ENCODE measurements around the gene POLDIP3. TPM values are rescaled to one million over a fixed set of nuclear protein-coding genes. Genes with fewer than 3 reads are reported as not detected.

Gene POLDIP3
- 53.0 TPM for polyA plus RNA-seq (2013, experiment 1 of 2)
- 51.9 TPM for polyA plus RNA-seq (2013, experiment 2 of 2)

- H3K9ac ChIP-seq (ENCODE audit: low read depth, low read length) = peak within 1 kb of the TSS; percentile 94
- peak within 1 kb of the TSS; percentile 98 for H3K27ac ChIP-seq (ENCODE audit: low read depth, low read length)
- whole genome bisulfite sequencing = under 1% methylated on average over 84 of the region's 85 CpGs
- H3K27me3 ChIP-seq (ENCODE audit: insufficient read depth, low read length) = no peaks in the 10 kb centered on the region
- peaks cover 12% of the 10 kb centered on the region for H3K4me1 ChIP-seq (ENCODE audit: insufficient read depth, low read length)
- H3K9me3 ChIP-seq (ENCODE audit: insufficient read depth, low read depth, low read length) = no peaks in the 10 kb centered on the region
- peak within 1 kb of the TSS; percentile 95 for H3K4me3 ChIP-seq (ENCODE audit: low read length)
- H3K36me3 ChIP-seq (ENCODE audit: insufficient read depth, low read length) = peaks cover 30% of the 10 kb centered on the region
Observed at GRCh38 chr22:42614312-42615091, at the start of gene POLDIP3. POLDIP3 (minus strand) TSS chr22:42614883; CDS start chr22:42614857, 26 bp downstream.

GRCh38 chr22:42661985-42662831 is 47.5 kb upstream of the POLDIP3 start:
- Histone ChIP-seq H3K36me3 (ENCODE audit: insufficient read depth, low read length) (no peaks in the 10 kb centered on the region), H3K4me3 (ENCODE audit: low read length) (peak overlapping the region; percentile 62), H3K9me3 (ENCODE audit: insufficient read depth, low read depth, low read length) (no peaks in the 10 kb centered on the region), H3K9ac (ENCODE audit: low read depth, low read length) (no peak overlapping the region; the same call in 1 of the 2 replicates), H3K4me1 (ENCODE audit: insufficient read depth, low read length) (no peaks in the 10 kb centered on the region), H3K27me3 (ENCODE audit: insufficient read depth, low read length) (peaks cover 21% of the 10 kb centered on the region), H3K27ac (ENCODE audit: low read depth, low read length) (no peak overlapping the region)
- WGBS = 6% methylated on average over 68 of the region's 68 CpGs

GRCh38 chr22:42656578-42656977 is 41.9 kb upstream of the POLDIP3 start:
- WGBS = 96% methylated on average over 8 of the region's 8 CpGs
- H3K27ac ChIP-seq (ENCODE audit: low read depth, low read length) = no peak overlapping the region
- no peaks in the 10 kb centered on the region for H3K4me1 ChIP-seq (ENCODE audit: insufficient read depth, low read length)
- no peak overlapping the region for H3K4me3 ChIP-seq (ENCODE audit: low read length)
- H3K27me3 ChIP-seq (ENCODE audit: insufficient read depth, low read length) = no peaks in the 10 kb centered on the region
- H3K9ac ChIP-seq (ENCODE audit: low read depth, low read length) = no peak overlapping the region
- no peaks in the 10 kb centered on the region for H3K9me3 ChIP-seq (ENCODE audit: insufficient read depth, low read depth, low read length)
- H3K36me3 ChIP-seq (ENCODE audit: insufficient read depth, low read length) = no peaks in the 10 kb centered on the region

GRCh38 chr22:42655693-42656092 is 41.0 kb upstream of the POLDIP3 start:
- 74% methylated on average over 9 of the region's 9 CpGs for WGBS
- Histone ChIP-seq H3K4me3 (ENCODE audit: low read length) (no peak overlapping the region), H3K9ac (ENCODE audit: low read depth, low read length) (no peak overlapping the region), H3K27me3 (ENCODE audit: insufficient read depth, low read length) (no peaks in the 10 kb centered on the region), H3K36me3 (ENCODE audit: insufficient read depth, low read length) (no peaks in the 10 kb centered on the region), H3K9me3 (ENCODE audit: insufficient read depth, low read depth, low read length) (no peaks in the 10 kb centered on the region), H3K4me1 (ENCODE audit: insufficient read depth, low read length) (no peaks in the 10 kb centered on the region), H3K27ac (ENCODE audit: low read depth, low read length) (no peak overlapping the region)

GRCh38 chr22:42654436-42655073 is 39.9 kb upstream of the POLDIP3 start:
- no peak overlapping the region for H3K27ac ChIP-seq (ENCODE audit: low read depth, low read length)
- 95% methylated on average over 7 of the region's 7 CpGs for WGBS
- H3K9me3 ChIP-seq (ENCODE audit: insufficient read depth, low read depth, low read length) = no peaks in the 10 kb centered on the region
- H3K36me3 ChIP-seq (ENCODE audit: insufficient read depth, low read length) = no peaks in the 10 kb centered on the region
- H3K9ac ChIP-seq (ENCODE audit: low read depth, low read length) = no peak overlapping the region
- no peak overlapping the region for H3K4me3 ChIP-seq (ENCODE audit: low read length)
- no peaks in the 10 kb centered on the region for H3K4me1 ChIP-seq (ENCODE audit: insufficient read depth, low read length)
- H3K27me3 ChIP-seq (ENCODE audit: insufficient read depth, low read length) = no peaks in the 10 kb centered on the region

- 97% methylated on average over 2 of the region's 4 CpGs for WGBS
- H3K4me3 ChIP-seq (ENCODE audit: low read length) = no peak overlapping the region
- H3K9ac ChIP-seq (ENCODE audit: low read depth, low read length) = no peak overlapping the region
Observed at GRCh38 chr22:42653999-42654398, 39.3 kb upstream of the POLDIP3 start.

GRCh38 chr22:42651134-42651533 is 36.5 kb upstream of the POLDIP3 start:
- peaks cover 6% of the 10 kb centered on the region; the same call in 1 of the 2 replicates for H3K4me1 ChIP-seq (ENCODE audit: insufficient read depth, low read length)
- H3K36me3 ChIP-seq (ENCODE audit: insufficient read depth, low read length) = no peaks in the 10 kb centered on the region
- H3K4me3 ChIP-seq (ENCODE audit: low read length) = no peak overlapping the region
- H3K9ac ChIP-seq (ENCODE audit: low read depth, low read length) = no peak overlapping the region
- no peaks in the 10 kb centered on the region for H3K27me3 ChIP-seq (ENCODE audit: insufficient read depth, low read length)
- 85% methylated on average over 5 of the region's 7 CpGs for WGBS
- no peaks in the 10 kb centered on the region for H3K9me3 ChIP-seq (ENCODE audit: insufficient read depth, low read depth, low read length)
- no peak overlapping the region for H3K27ac ChIP-seq (ENCODE audit: low read depth, low read length)

More at GRCh38 chr22:42653999-42654398, 39.3 kb upstream of the POLDIP3 start:
- Histone ChIP-seq H3K27me3 (ENCODE audit: insufficient read depth, low read length) (no peaks in the 10 kb centered on the region), H3K27ac (ENCODE audit: low read depth, low read length) (no peak overlapping the region), H3K9me3 (ENCODE audit: insufficient read depth, low read depth, low read length) (no peaks in the 10 kb centered on the region), H3K36me3 (ENCODE audit: insufficient read depth, low read length) (no peaks in the 10 kb centered on the region), H3K4me1 (ENCODE audit: insufficient read depth, low read length) (no peaks in the 10 kb centered on the region)

GRCh38 chr22:42649246-42650099 is 34.8 kb upstream of the POLDIP3 start, which contains the start of gene CYB5R3:
CYB5R3 (minus strand) TSS chr22:42649392; CDS start chr22:42649315, 77 bp downstream.
- Histone ChIP-seq H3K27ac (ENCODE audit: low read depth, low read length) (peak within 1 kb of the TSS; percentile 85), H3K9ac (ENCODE audit: low read depth, low read length) (peak within 1 kb of the TSS; percentile 88), H3K27me3 (ENCODE audit: insufficient read depth, low read length) (no peaks in the 10 kb centered on the region), H3K9me3 (ENCODE audit: insufficient read depth, low read depth, low read length) (no peaks in the 10 kb centered on the region), H3K36me3 (ENCODE audit: insufficient read depth, low read length) (no peaks in the 10 kb centered on the region), H3K4me3 (ENCODE audit: low read length) (peak within 1 kb of the TSS; percentile 99), H3K4me1 (ENCODE audit: insufficient read depth, low read length) (peaks cover 11% of the 10 kb centered on the region)
- WGBS = 7% methylated on average over 80 of the region's 81 CpGs

GRCh38 chr22:42648368-42649245 is 33.9 kb upstream of the POLDIP3 start:
- Histone ChIP-seq H3K9ac (ENCODE audit: low read depth, low read length) (peak overlapping the region; percentile 83), H3K27ac (ENCODE audit: low read depth, low read length) (no peak overlapping the region), H3K27me3 (ENCODE audit: insufficient read depth, low read length) (no peaks in the 10 kb centered on the region), H3K9me3 (ENCODE audit: insufficient read depth, low read depth, low read length) (no peaks in the 10 kb centered on the region), H3K36me3 (ENCODE audit: insufficient read depth, low read length) (no peaks in the 10 kb centered on the region), H3K4me3 (ENCODE audit: low read length) (peak overlapping the region; percentile 99), H3K4me1 (ENCODE audit: insufficient read depth, low read length) (peaks cover 19% of the 10 kb centered on the region)
- 5% methylated on average over 48 of the region's 49 CpGs for WGBS
